C4-2B (cell line): ENCODE data around the gene C5orf24.

Experiments used
- ZFX ChIP-seq: fragments of 450-650 bp; IDR thresholded peaks from 2 replicates; pipeline ENCODE4 v1.6.1; 2017
- TF ChIP-seq, protein P1 (sequence below): fragments of 450-650 bp; conservative IDR thresholded peaks from 2 replicates; pipeline ENCODE4 v1.5.1; 2017; ENCODE audit warnings: mild to moderate bottlenecking

DNA sequence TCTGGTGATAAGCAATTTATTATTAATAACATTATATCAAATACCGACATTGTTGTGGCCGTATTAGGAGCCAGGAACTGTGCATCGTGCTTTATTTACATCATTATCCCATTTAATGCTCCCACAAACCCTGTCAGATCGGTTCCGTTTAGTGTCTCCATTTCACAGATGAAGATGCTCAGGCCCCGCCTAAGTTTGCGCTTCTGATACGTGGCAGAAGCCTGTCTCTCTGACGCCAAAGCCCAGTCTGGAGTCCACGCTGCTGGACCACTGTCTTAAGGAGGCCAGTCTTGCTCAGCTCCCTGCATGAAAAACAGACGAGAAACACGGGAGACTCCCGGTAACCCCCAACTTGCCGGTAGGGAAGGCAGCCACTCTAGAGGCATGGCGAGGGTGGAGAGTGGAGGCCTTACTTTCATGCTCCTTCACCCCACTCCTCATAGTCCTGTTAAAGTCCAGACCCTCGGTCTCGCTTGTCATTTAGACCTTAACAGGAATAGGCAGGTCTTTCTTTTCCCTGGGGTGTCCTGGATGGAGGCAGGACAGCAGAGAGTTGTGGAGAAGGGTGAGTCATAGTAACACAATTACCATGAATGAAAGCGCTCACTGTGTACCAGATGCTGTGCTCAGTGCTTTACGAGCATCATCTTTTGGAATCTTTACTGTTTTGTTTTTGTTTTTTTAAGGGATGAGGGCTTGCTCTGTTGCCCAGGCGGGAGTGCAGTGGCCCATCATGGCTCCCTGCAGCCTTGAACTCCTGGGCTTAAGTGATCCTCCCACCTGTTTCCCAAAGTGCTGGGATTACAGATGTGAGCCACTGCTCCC lies 29.3 kb downstream of the C5orf24 start:
- TF ChIP-seq, protein P1, sequence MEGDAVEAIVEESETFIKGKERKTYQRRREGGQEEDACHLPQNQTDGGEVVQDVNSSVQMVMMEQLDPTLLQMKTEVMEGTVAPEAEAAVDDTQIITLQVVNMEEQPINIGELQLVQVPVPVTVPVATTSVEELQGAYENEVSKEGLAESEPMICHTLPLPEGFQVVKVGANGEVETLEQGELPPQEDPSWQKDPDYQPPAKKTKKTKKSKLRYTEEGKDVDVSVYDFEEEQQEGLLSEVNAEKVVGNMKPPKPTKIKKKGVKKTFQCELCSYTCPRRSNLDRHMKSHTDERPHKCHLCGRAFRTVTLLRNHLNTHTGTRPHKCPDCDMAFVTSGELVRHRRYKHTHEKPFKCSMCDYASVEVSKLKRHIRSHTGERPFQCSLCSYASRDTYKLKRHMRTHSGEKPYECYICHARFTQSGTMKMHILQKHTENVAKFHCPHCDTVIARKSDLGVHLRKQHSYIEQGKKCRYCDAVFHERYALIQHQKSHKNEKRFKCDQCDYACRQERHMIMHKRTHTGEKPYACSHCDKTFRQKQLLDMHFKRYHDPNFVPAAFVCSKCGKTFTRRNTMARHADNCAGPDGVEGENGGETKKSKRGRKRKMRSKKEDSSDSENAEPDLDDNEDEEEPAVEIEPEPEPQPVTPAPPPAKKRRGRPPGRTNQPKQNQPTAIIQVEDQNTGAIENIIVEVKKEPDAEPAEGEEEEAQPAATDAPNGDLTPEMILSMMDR: no peak
- TF ChIP-seq ZFX: no peak
